ENCODE results near the gene CFAP206.

Gene CFAP206

DNA sequence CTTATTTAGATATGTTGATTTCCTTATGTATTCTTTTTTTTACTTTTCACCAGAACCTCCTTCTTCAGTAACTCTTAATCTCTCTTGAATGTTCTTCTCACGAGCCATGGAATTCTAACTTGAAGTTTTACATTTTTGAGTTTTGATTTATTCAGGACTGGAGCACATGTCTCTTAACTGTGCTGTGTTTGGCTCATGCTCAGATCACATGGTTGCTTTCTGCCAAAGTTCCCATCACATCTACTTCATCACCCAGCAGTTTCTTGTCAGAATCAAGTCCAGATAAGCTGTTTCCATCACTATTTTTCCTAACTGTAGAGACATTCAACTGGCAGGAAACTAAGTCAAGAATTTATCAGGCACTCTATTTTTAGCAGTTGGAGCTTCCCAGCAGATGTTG, 96.7 kb downstream of the CFAP206 start:
- no peak for DNase-seq (ENCODE audit: extremely low read depth in 1 of 2, low read depth in 1 of 2)

Data from activated CD8-positive, alpha-beta memory T cell treated with anti-CD3 and anti-CD28 coated beads for 1 hour (primary cell).